Chondrocyte (in vitro differentiated cells): ENCODE data around the gene EEF2K. TPM values are rescaled to one million over a fixed set of nuclear protein-coding genes. Genes with fewer than 3 reads are reported as not detected.

Experiments used
- DNase-seq: peaks from one replicate; pipeline ENCODE4 v3.0.0; 2021; ENCODE audit warnings: mixed read lengths, low spot score
- H3K27ac Mint-ChIP-seq: one replicate; pipeline ENCODE4 v1.8.0; 2021; ENCODE audit warnings: mild to moderate bottlenecking, moderate library complexity, mixed read lengths; ENCODE audit not compliant: unreplicated experiment
- H3K27me3 Mint-ChIP-seq: 2 replicates; pipeline ENCODE4 v1.8.0; 2021; ENCODE audit warnings: low read depth, mixed read lengths
- H3K36me3 Mint-ChIP-seq: 2 replicates; pipeline ENCODE4 v1.8.0; 2021; ENCODE audit warnings: low read depth, mixed read lengths
- H3K4me1 Mint-ChIP-seq: 2 replicates; pipeline ENCODE4 v1.8.0; 2021; ENCODE audit warnings: low read depth, mild to moderate bottlenecking, mixed read lengths
- H3K4me3 Mint-ChIP-seq: one replicate; pipeline ENCODE4 v1.8.0; 2021; ENCODE audit warnings: mild to moderate bottlenecking, moderate library complexity, mixed read lengths; ENCODE audit not compliant: unreplicated experiment
- H3K9me3 Mint-ChIP-seq: 2 replicates; pipeline ENCODE4 v1.8.0; 2021; ENCODE audit warnings: low read depth, mixed read lengths
- CTCF ChIP-seq: fragments of 200-600 bp; sonication (generic); IDR thresholded peaks from 2 replicates; pipeline ENCODE4 v1.5.0; 2021; ENCODE audit warnings: antibody characterized with exemption, mild to moderate bottlenecking, moderate library complexity
- total RNA-seq: library from RNA; stranded (reverse); gene quantifications from 3 replicates; pipeline ENCODE4 v1.2.1, GENCODE V29; 2021

Gene EEF2K
- total RNA-seq, 1 donor from 2014 or later, result 32.6 TPM

- Mint-ChIP-seq H3K4me3 (no peak overlapping the region), H3K9me3 (no peaks in the 10 kb centered on the region), H3K4me1 (peaks cover 42% of the 10 kb centered on the region), H3K27me3 (no peaks in the 10 kb centered on the region), H3K36me3 (peaks cover 8% of the 10 kb centered on the region), H3K27ac (peak overlapping the region; percentile 22)
- DNase-seq, result no peak
- no peak for TF ChIP-seq CTCF
These were observed 12.0 kb downstream of the EEF2K start for GRCh38 chr16:22217890-22218730.

- Mint-ChIP-seq H3K4me1 (peaks cover 45% of the 10 kb centered on the region), H3K4me3 (no peak overlapping the region), H3K9me3 (no peaks in the 10 kb centered on the region), H3K27ac (no peak overlapping the region), H3K27me3 (no peaks in the 10 kb centered on the region), H3K36me3 (peaks cover 6% of the 10 kb centered on the region)
- TF ChIP-seq CTCF, result no peak
- no peak for DNase-seq
These were observed 13.5 kb downstream of the EEF2K start for GRCh38 chr16:22219389-22220068.

- DNase-seq, result no peak
- no peaks in the 10 kb centered on the region for H3K27me3 Mint-ChIP-seq
- TF ChIP-seq CTCF, result no peak
- no peak overlapping the region for H3K4me3 Mint-ChIP-seq
- no peaks in the 10 kb centered on the region for H3K9me3 Mint-ChIP-seq
- no peak overlapping the region for H3K27ac Mint-ChIP-seq
- peaks cover 5% of the 10 kb centered on the region for H3K36me3 Mint-ChIP-seq
- peaks cover 44% of the 10 kb centered on the region for H3K4me1 Mint-ChIP-seq
These were observed 14.0 kb downstream of the EEF2K start for GRCh38 chr16:22220069-22220440.

GRCh38 chr16:22220714-22221113 is 14.6 kb downstream of the EEF2K start:
- H3K27me3 Mint-ChIP-seq, result no peaks in the 10 kb centered on the region
- peaks cover 37% of the 10 kb centered on the region for H3K4me1 Mint-ChIP-seq
- H3K4me3 Mint-ChIP-seq, result no peak overlapping the region
- DNase-seq, result no peak
- TF ChIP-seq CTCF, result no peak
- H3K9me3 Mint-ChIP-seq, result no peaks in the 10 kb centered on the region
- H3K27ac Mint-ChIP-seq, result peak overlapping the region; percentile 52
- peaks cover 2% of the 10 kb centered on the region for H3K36me3 Mint-ChIP-seq

- TF ChIP-seq CTCF, result no peak
- no peaks in the 10 kb centered on the region for H3K27me3 Mint-ChIP-seq
- DNase-seq, result no peak
- peaks cover 2% of the 10 kb centered on the region for H3K36me3 Mint-ChIP-seq
- no peak overlapping the region for H3K4me3 Mint-ChIP-seq
- no peaks in the 10 kb centered on the region for H3K9me3 Mint-ChIP-seq
- H3K4me1 Mint-ChIP-seq, result peaks cover 28% of the 10 kb centered on the region
- no peak overlapping the region for H3K27ac Mint-ChIP-seq
These were observed 15.9 kb downstream of the EEF2K start for GRCh38 chr16:22222006-22222405.
